Natural killer cell (primary cell): ENCODE data around the gene TMEM184A. TPM values are rescaled to one million over a fixed set of nuclear protein-coding genes. Genes with fewer than 3 reads are reported as not detected.

Experiments
- ATAC-seq, 3 donors: fragments of 150-1000 bp in 2 of 3; fragments of 200-7000 bp in 1 of 3; cut with Tn5 transposase; 1 replicate in 1 of 3; 2 replicates in 2 of 3; pipeline ENCODE4 v1.10.0; 2021; ENCODE audit warnings: mild to moderate bottlenecking in 2 of 3, moderate library complexity in 2 of 3
- DNase-seq, 2 donors: peaks; one replicate each; pipeline versions ENCODE4 v3.0.0 to v3.0.0-alpha.2; 2013 to 2021; ENCODE audit warnings: mixed read lengths in 1 of 2
- H3K27ac ChIP-seq: one replicate; pipeline ENCODE4 v1.5.1; 2013; ENCODE audit warnings: mild to moderate bottlenecking, low read length
- H3K27me3 ChIP-seq: one replicate; pipeline ENCODE4 v1.6.1; 2013; ENCODE audit warnings: low read length; ENCODE audit not compliant: control insufficient read depth, insufficient read depth
- H3K36me3 ChIP-seq: one replicate; pipeline ENCODE4 v1.6.1; 2013; ENCODE audit warnings: low read length; ENCODE audit not compliant: control insufficient read depth, insufficient read depth
- H3K4me1 ChIP-seq: one replicate; pipeline ENCODE4 v1.6.1; 2013; ENCODE audit warnings: low read length; ENCODE audit not compliant: control insufficient read depth, insufficient read depth
- H3K4me3 ChIP-seq: one replicate; pipeline ENCODE4 v1.5.1; 2013; ENCODE audit warnings: low read length
- H3K9me3 ChIP-seq: one replicate; pipeline ENCODE4 v1.6.1; 2013; ENCODE audit warnings: low read length; ENCODE audit not compliant: control insufficient read depth, insufficient read depth
- H3K27ac Mint-ChIP-seq, 2 donors: one replicate each; pipeline ENCODE4 v1.8.0; 2022; ENCODE audit warnings: mild to moderate bottlenecking in 2 of 2, mixed read lengths in 2 of 2, moderate library complexity in 1 of 2
- H3K27me3 Mint-ChIP-seq, 2 donors: one replicate each; pipeline ENCODE4 v1.8.0; 2022; ENCODE audit warnings: low read depth in 2 of 2, mixed read lengths in 2 of 2
- H3K36me3 Mint-ChIP-seq: one replicate; pipeline ENCODE4 v1.8.0; 2022; ENCODE audit warnings: mixed read lengths
- H3K4me1 Mint-ChIP-seq, 2 donors: one replicate each; pipeline ENCODE4 v1.8.0; 2022; ENCODE audit warnings: mixed read lengths in 2 of 2
- H3K4me3 Mint-ChIP-seq: one replicate; pipeline ENCODE4 v1.8.0; 2022; ENCODE audit warnings: mild to moderate bottlenecking, moderate library complexity, mixed read lengths
- H3K9me3 Mint-ChIP-seq, 2 donors: one replicate each; pipeline ENCODE4 v1.8.0; 2022; ENCODE audit warnings: mixed read lengths in 2 of 2
- WGBS: methylation state at CpG from one replicate; pipeline ENCODE4 v1.1.7; 2013; ENCODE audit warnings: missing lambda C conversion rate; ENCODE audit not compliant: insufficient coverage; 5-methylcytosine and 5-hydroxymethylcytosine counted together
- intact Hi-C: fragments of 100-400 bp; cut with micrococcal nuclease; formaldehyde crosslinking; loops from one replicate; pipeline ENCODE4 v1.14.2; 2022
- total RNA-seq, 4 donors: library from RNA; stranded (reverse); fragments of 120-200 nt in 1 of 4; gene quantifications; one replicate each; pipeline versions ENCODE4 v1.2.3 to v1.2.4, GENCODE V29; 2013 to 2022
- TF ChIP-seq, protein P1 (sequence below): fragments of 200-600 bp; IDR thresholded peaks from one replicate; pipeline ENCODE4 v1.8.0; 2022; ENCODE audit warnings: antibody characterized with exemption

Gene TMEM184A
- total RNA-seq, 3 donors from 2014 or later (not counting 1 experiment from before 2014, with no cell fraction given): 0.14 TPM; not detected in 2

DNA sequence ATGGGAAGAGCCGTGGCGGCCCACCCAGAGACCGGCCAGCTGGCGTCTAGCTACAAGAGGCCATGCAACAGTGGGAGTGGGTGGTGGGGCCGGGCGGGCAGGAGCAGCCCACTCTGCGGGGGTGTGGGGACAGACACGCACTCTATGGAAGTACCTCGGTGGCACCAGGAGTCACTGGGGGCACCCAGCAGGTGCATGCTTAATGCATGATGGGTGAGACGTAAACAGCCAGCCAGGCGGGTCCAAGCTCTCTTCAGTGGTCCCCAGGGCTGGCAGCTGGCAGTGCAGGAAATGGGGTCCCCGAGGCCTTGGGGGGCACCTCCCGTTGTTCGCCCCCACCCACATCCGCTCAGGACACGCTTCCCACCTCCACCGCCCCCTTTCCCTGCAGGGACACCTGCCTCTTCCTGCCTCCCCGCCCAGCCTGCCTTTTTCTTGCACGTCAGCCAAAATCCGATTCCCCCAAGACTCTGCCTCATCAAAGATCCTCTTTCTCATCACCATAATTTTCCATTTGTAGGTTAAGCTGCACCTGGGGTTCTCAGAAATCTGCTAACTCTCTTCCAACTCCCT lies 36.4 kb upstream of the TMEM184A start:
- Histone ChIP-seq H3K27me3 (peaks cover 14% of the 10 kb centered on the region), H3K27ac (no peak overlapping the region), H3K4me1 (peaks cover 14% of the 10 kb centered on the region), H3K9me3 (no peaks in the 10 kb centered on the region), H3K4me3 (no peak overlapping the region), H3K36me3 (no peaks in the 10 kb centered on the region)
- intact Hi-C loops: no loop called here
- TF ChIP-seq, protein P1, sequence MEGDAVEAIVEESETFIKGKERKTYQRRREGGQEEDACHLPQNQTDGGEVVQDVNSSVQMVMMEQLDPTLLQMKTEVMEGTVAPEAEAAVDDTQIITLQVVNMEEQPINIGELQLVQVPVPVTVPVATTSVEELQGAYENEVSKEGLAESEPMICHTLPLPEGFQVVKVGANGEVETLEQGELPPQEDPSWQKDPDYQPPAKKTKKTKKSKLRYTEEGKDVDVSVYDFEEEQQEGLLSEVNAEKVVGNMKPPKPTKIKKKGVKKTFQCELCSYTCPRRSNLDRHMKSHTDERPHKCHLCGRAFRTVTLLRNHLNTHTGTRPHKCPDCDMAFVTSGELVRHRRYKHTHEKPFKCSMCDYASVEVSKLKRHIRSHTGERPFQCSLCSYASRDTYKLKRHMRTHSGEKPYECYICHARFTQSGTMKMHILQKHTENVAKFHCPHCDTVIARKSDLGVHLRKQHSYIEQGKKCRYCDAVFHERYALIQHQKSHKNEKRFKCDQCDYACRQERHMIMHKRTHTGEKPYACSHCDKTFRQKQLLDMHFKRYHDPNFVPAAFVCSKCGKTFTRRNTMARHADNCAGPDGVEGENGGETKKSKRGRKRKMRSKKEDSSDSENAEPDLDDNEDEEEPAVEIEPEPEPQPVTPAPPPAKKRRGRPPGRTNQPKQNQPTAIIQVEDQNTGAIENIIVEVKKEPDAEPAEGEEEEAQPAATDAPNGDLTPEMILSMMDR: no peak
- H3K4me1 Mint-ChIP-seq: peaks cover 5 to 9% of the 10 kb centered on the region in 2 donors
- ATAC-seq (peak in 1 of 3 donors; percentile 16), DNase-seq (no peak)
- 39% methylated on average over 20 of the region's 20 CpGs for WGBS
- no peaks in the 10 kb centered on the region for H3K9me3 Mint-ChIP-seq
- H3K4me3 Mint-ChIP-seq: no peak overlapping the region
- peaks cover 28 to 31% of the 10 kb centered on the region in 2 donors for H3K27me3 Mint-ChIP-seq
- H3K36me3 Mint-ChIP-seq: no peaks in the 10 kb centered on the region
- no peak overlapping the region for H3K27ac Mint-ChIP-seq

DNA sequence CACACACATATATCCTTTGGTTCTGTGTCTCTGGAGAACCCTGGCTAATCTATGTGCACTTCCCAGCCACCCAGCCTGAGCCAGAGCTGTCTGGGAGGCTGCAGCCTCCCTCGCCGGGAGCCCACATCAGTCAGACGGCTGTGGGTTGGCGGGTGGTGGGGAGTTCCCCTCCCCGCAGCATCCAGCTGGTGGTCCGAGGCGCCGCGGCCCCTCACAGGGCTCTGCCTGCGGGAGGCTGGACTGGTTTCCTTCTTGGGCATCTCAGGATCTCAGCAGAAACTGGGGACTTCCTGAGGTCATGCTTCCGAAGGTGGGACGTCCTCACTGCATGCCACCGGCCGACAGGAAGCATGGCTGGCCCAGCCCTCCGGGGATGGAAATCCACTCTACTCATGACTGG lies 35.9 kb upstream of the TMEM184A start:
- ATAC-seq: peak in 1 of 3 donors; percentile 52
- Histone ChIP-seq H3K36me3 (no peaks in the 10 kb centered on the region), H3K9me3 (no peaks in the 10 kb centered on the region), H3K27ac (no peak overlapping the region), H3K4me3 (no peak overlapping the region), H3K4me1 (peaks cover 14% of the 10 kb centered on the region), H3K27me3 (peaks cover 14% of the 10 kb centered on the region)
- H3K4me3 Mint-ChIP-seq: no peak overlapping the region
- intact Hi-C loops: no loop called here
- TF ChIP-seq, protein P1: no peak
- H3K4me1 Mint-ChIP-seq: peaks cover 5 to 9% of the 10 kb centered on the region in 2 donors
- no peak overlapping the region for H3K27ac Mint-ChIP-seq
- peak in 1 of 2 donors; percentile 39 for DNase-seq
- under 1% methylated on average over 15 of the region's 15 CpGs for WGBS
- peaks cover 28 to 31% of the 10 kb centered on the region in 2 donors for H3K27me3 Mint-ChIP-seq
- no peaks in the 10 kb centered on the region for H3K36me3 Mint-ChIP-seq
- no peaks in the 10 kb centered on the region for H3K9me3 Mint-ChIP-seq

DNA sequence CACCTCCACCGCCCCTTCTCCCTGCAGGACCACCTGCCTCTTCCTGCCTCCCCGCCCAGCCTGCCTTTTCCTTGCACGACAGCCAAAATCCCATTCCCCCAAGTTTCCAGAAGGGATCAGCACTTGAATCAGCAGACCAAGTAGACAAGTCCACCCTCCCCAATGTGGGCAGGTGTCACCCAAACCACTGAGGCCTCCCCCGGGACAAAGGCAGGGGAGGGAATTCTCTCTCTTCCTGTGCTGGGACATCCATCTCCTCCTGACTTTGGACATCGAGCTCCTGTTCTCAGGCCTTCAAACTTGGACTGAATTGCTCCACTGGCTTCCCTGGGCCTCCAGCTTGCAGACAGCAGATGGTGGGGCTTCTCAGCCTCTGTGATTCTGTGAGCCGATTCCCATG lies 35.4 kb upstream of the TMEM184A start:
- WGBS: 52% methylated on average over 6 of the region's 6 CpGs
- Mint-ChIP-seq H3K4me1 (peaks cover 5 to 9% of the 10 kb centered on the region in 2 donors), H3K36me3 (no peaks in the 10 kb centered on the region), H3K27me3 (peaks cover 28 to 31% of the 10 kb centered on the region in 2 donors), H3K27ac (no peak overlapping the region), H3K4me3 (no peak overlapping the region), H3K9me3 (no peaks in the 10 kb centered on the region)
- Histone ChIP-seq H3K4me3 (no peak overlapping the region), H3K27ac (no peak overlapping the region), H3K36me3 (no peaks in the 10 kb centered on the region), H3K9me3 (no peaks in the 10 kb centered on the region), H3K27me3 (peaks cover 14% of the 10 kb centered on the region), H3K4me1 (peaks cover 14% of the 10 kb centered on the region)
- TF ChIP-seq, protein P1: no peak
- DNase-seq (no peak), ATAC-seq (no peak)
- intact Hi-C loops: no loop called here

DNA sequence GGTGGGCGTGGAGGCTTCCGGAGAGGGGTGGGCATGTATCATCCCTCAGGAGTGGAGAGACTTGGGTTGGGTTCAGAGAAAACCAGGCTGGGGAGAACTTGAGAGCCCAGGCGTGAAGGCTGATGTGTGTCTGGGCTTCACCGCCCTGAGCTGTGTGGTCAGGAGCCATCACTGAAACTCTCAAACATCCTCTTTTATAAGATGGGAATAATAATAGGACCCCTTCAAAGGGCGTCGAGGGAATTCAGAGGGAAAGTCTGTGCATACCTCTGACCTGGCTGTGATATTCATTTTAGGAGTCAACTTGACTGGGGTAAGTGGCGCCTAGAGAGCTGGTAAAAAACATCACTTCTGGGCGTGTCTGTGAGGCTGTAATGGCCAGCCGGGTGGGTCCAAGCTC lies 34.9 kb upstream of the TMEM184A start:
- DNase-seq (no peak), ATAC-seq (no peak)
- no peaks in the 10 kb centered on the region for H3K9me3 Mint-ChIP-seq
- H3K27ac Mint-ChIP-seq: no peak overlapping the region
- WGBS: 76% methylated on average over 7 of the region's 9 CpGs
- no peaks in the 10 kb centered on the region for H3K9me3 ChIP-seq
- TF ChIP-seq, protein P1: no peak
- no peak overlapping the region for H3K4me3 Mint-ChIP-seq
- no peak overlapping the region for H3K4me3 ChIP-seq
- peaks cover 28 to 31% of the 10 kb centered on the region in 2 donors for H3K27me3 Mint-ChIP-seq
- no peaks in the 10 kb centered on the region for H3K36me3 Mint-ChIP-seq
- peaks cover 14% of the 10 kb centered on the region for H3K4me1 ChIP-seq
- intact Hi-C loops: no loop called here
- H3K36me3 ChIP-seq: no peaks in the 10 kb centered on the region
- H3K27ac ChIP-seq: no peak overlapping the region
- H3K4me1 Mint-ChIP-seq: peaks cover 5 to 9% of the 10 kb centered on the region in 2 donors
- H3K27me3 ChIP-seq: peaks cover 14% of the 10 kb centered on the region
